Measurements from ENCODE around the gene TBCD. TPM values are rescaled to one million over a fixed set of nuclear protein-coding genes. Genes with fewer than 3 reads are reported as not detected.

The TBCD gene
- polyA plus RNA-seq, 1 donor from 2014 or later: 67.2 TPM

DNA sequence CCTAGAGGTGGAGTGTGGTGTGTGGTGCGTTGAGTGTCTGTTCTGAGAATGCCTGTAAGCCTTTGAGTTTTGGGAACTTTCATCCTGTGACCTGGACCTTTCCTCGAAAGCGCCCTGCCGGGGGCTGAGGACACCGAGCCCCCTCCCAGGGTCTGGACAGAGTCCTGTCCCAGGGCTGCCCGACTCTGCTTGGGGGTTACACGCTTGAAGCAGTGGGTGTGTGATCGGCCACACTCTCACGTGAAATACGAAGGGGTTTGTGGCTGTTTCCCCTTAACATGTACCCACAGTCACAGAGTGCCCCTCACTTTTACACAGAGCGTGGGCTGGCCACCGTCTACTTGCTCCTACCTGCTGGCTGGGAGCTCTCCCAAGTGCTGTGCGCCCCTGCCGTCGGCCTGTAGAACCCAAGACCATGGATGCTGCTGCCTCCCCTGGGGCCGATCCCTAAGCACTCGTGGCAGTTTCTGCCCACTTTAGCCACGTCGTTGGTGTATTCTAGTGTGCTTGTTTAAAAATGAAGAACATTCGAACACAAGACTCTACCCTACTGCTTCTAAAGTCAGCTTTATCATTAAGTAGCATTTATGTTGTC, 81.1 kb downstream of the TBCD start:
- Histone ChIP-seq H3K27me3 (ENCODE audit: insufficient read depth, low read depth, low read length) (no peaks in the 10 kb centered on the region), H3K9ac (ENCODE audit: low read length) (no peak overlapping the region), H3K79me2 (replicated peaks; ENCODE audit: insufficient read depth, low read length) (no peaks in the 10 kb centered on the region), H3F3A (ENCODE audit: insufficient read depth, low read length, poor library complexity, severe bottlenecking) (no peaks in the 10 kb centered on the region), H2AFZ (ENCODE audit: low read depth, low read length) (no peak overlapping the region), H3K9me2 (ENCODE audit: insufficient read depth, low read length) (no peaks in the 10 kb centered on the region), H3K4me3 (ENCODE audit: low read length) (no peak overlapping the region), H3K4me2 (ENCODE audit: low read length) (no peak overlapping the region), H3K36me3 (ENCODE audit: insufficient read depth, low read length) (no peaks in the 10 kb centered on the region), H3K9me3 (ENCODE audit: low read length) (no peaks in the 10 kb centered on the region), H3K27ac (ENCODE audit: low read length) (no peak overlapping the region), H4K20me1 (ENCODE audit: insufficient read depth) (no peaks in the 10 kb centered on the region)
- TF ChIP-seq MXI1 (conservative IDR thresholded peaks at IDR 0.05; ENCODE audit: poor library complexity, severe bottlenecking) (no peak), TAF1 (IDR thresholded peaks at IDR 0.05; ENCODE audit: low read depth) (no peak), EP300 (conservative IDR thresholded peaks at IDR 0.05; ENCODE audit: poor library complexity, severe bottlenecking) (no peak), POLR2AphosphoS5 (IDR thresholded peaks at IDR 0.05) (no peak), EZH2 (IDR thresholded peaks at IDR 0.05; ENCODE audit: borderline replicate concordance, insufficient read depth, low read length, poor library complexity, severe bottlenecking) (no peak), RAD21 (conservative IDR thresholded peaks at IDR 0.05) (no peak), SMC3 (conservative IDR thresholded peaks at IDR 0.05; ENCODE audit: poor library complexity) (no peak)
- TF ChIP-seq, protein P1, sequence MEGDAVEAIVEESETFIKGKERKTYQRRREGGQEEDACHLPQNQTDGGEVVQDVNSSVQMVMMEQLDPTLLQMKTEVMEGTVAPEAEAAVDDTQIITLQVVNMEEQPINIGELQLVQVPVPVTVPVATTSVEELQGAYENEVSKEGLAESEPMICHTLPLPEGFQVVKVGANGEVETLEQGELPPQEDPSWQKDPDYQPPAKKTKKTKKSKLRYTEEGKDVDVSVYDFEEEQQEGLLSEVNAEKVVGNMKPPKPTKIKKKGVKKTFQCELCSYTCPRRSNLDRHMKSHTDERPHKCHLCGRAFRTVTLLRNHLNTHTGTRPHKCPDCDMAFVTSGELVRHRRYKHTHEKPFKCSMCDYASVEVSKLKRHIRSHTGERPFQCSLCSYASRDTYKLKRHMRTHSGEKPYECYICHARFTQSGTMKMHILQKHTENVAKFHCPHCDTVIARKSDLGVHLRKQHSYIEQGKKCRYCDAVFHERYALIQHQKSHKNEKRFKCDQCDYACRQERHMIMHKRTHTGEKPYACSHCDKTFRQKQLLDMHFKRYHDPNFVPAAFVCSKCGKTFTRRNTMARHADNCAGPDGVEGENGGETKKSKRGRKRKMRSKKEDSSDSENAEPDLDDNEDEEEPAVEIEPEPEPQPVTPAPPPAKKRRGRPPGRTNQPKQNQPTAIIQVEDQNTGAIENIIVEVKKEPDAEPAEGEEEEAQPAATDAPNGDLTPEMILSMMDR (IDR thresholded peaks at IDR 0.05; ENCODE audit: poor library complexity, severe bottlenecking): no peak
- TF ChIP-seq, protein P2, sequence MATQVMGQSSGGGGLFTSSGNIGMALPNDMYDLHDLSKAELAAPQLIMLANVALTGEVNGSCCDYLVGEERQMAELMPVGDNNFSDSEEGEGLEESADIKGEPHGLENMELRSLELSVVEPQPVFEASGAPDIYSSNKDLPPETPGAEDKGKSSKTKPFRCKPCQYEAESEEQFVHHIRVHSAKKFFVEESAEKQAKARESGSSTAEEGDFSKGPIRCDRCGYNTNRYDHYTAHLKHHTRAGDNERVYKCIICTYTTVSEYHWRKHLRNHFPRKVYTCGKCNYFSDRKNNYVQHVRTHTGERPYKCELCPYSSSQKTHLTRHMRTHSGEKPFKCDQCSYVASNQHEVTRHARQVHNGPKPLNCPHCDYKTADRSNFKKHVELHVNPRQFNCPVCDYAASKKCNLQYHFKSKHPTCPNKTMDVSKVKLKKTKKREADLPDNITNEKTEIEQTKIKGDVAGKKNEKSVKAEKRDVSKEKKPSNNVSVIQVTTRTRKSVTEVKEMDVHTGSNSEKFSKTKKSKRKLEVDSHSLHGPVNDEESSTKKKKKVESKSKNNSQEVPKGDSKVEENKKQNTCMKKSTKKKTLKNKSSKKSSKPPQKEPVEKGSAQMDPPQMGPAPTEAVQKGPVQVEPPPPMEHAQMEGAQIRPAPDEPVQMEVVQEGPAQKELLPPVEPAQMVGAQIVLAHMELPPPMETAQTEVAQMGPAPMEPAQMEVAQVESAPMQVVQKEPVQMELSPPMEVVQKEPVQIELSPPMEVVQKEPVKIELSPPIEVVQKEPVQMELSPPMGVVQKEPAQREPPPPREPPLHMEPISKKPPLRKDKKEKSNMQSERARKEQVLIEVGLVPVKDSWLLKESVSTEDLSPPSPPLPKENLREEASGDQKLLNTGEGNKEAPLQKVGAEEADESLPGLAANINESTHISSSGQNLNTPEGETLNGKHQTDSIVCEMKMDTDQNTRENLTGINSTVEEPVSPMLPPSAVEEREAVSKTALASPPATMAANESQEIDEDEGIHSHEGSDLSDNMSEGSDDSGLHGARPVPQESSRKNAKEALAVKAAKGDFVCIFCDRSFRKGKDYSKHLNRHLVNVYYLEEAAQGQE (IDR thresholded peaks at IDR 0.05; ENCODE audit: borderline replicate concordance): no peak

DNA sequence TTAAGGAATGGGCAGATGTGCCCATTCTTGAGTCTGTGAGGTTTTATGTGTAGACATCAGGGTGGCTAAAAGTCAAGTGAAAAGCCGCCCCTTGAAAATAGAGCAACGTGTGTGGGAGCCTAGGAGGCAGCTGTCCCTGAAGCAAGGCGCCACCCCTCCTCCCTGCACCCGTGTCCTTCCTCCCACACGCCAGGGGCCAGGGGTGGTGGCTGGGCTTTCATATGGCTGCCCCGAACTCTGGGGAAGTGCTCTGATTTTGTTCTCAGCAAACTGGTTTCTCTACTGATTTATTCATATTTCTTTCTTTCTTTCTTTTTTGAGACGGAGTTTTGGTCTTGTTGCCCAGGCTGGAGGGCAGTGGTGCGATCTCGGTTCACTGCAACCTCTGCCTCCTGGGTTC, 83.3 kb downstream of the TBCD start:
- no peak for TF ChIP-seq EZH2 (IDR thresholded peaks at IDR 0.05; ENCODE audit: borderline replicate concordance, insufficient read depth, low read length, poor library complexity, severe bottlenecking)
- no peak for TF ChIP-seq POLR2AphosphoS5 (IDR thresholded peaks at IDR 0.05)
- TF ChIP-seq, protein P1 (IDR thresholded peaks at IDR 0.05; ENCODE audit: poor library complexity, severe bottlenecking): no peak
- no peak for TF ChIP-seq SMC3 (conservative IDR thresholded peaks at IDR 0.05; ENCODE audit: poor library complexity)
- no peak for TF ChIP-seq EP300 (conservative IDR thresholded peaks at IDR 0.05; ENCODE audit: poor library complexity, severe bottlenecking)
- TF ChIP-seq MXI1 (conservative IDR thresholded peaks at IDR 0.05; ENCODE audit: poor library complexity, severe bottlenecking): no peak
- TF ChIP-seq RAD21 (conservative IDR thresholded peaks at IDR 0.05): no peak
- TF ChIP-seq, protein P2 (IDR thresholded peaks at IDR 0.05; ENCODE audit: borderline replicate concordance): no peak
- TF ChIP-seq TAF1 (IDR thresholded peaks at IDR 0.05; ENCODE audit: low read depth): no peak

More for the DNA sequence above, 83.3 kb downstream of the TBCD start:
- H3K27ac ChIP-seq (ENCODE audit: low read length): no peak overlapping the region
- no peaks in the 10 kb centered on the region for H3K9me2 ChIP-seq (ENCODE audit: insufficient read depth, low read length)
- H3K36me3 ChIP-seq (ENCODE audit: insufficient read depth, low read length): no peaks in the 10 kb centered on the region
- H3K79me2 ChIP-seq (replicated peaks; ENCODE audit: insufficient read depth, low read length): no peaks in the 10 kb centered on the region
- no peaks in the 10 kb centered on the region for H3K27me3 ChIP-seq (ENCODE audit: insufficient read depth, low read depth, low read length)
- H3F3A ChIP-seq (ENCODE audit: insufficient read depth, low read length, poor library complexity, severe bottlenecking): no peaks in the 10 kb centered on the region
- no peak overlapping the region for H2AFZ ChIP-seq (ENCODE audit: low read depth, low read length)
- no peaks in the 10 kb centered on the region for H4K20me1 ChIP-seq (ENCODE audit: insufficient read depth)
- H3K4me2 ChIP-seq (ENCODE audit: low read length): no peak overlapping the region
- H3K4me3 ChIP-seq (ENCODE audit: low read length): no peak overlapping the region
- no peak overlapping the region for H3K9ac ChIP-seq (ENCODE audit: low read length)
- no peaks in the 10 kb centered on the region for H3K9me3 ChIP-seq (ENCODE audit: low read length)

All from neural cell (in vitro differentiated cells).